Measurements from ENCODE around the gene TRAF3IP1. TPM values are rescaled to one million over a fixed set of nuclear protein-coding genes. Genes with fewer than 3 reads are reported as not detected.

Gene TRAF3IP1
- total and polyA plus RNA-seq, 2 of the 13 experiments (the other 11 are each of a cell fraction or from before 2014, with no cell fraction given) = 4.1 to 12.9 TPM

GRCh38 chr2:238403632-238404405, 83.5 kb downstream of the TRAF3IP1 start (continued):
- TF ChIP-seq YEATS4 (CRISPR knock-in tag; IDR thresholded peaks at IDR 0.05; ENCODE audit: borderline replicate concordance) (peak; percentile 44; the same call in 1 of the 2 replicates), IRF9 (CRISPR knock-in tag; IDR thresholded peaks at IDR 0.05; ENCODE audit: borderline replicate concordance) (peak; percentile 76; the same call in 1 of the 2 replicates), SOX13 (IDR thresholded peaks at IDR 0.05) (peak; percentile 52; the same call in 1 of the 2 replicates), SOX13 (CRISPR knock-in tag; conservative IDR thresholded peaks at IDR 0.05 in 1 of 2, IDR thresholded peaks at IDR 0.05 in 1 of 2) (peak in 1 of 2 experiments; percentile 81; a peak in 2 of 4 replicates), ZNF747 (CRISPR knock-in tag; IDR thresholded peaks at IDR 0.05; ENCODE audit: borderline replicate concordance) (no peak), STAT6 (CRISPR knock-in tag; IDR thresholded peaks at IDR 0.05; ENCODE audit: borderline replicate concordance) (0 out of 2 replicates have a peak, but pooled peaks have one; percentile 30), ZNF567 (CRISPR knock-in tag; IDR thresholded peaks at IDR 0.05; ENCODE audit: borderline replicate concordance) (0 out of 2 replicates have a peak, but pooled peaks have one; percentile 47), KDM5A (IDR thresholded peaks at IDR 0.05; ENCODE audit: borderline replicate concordance, low read length) (peak; percentile 15; the same call in 1 of the 2 replicates), TCF7L2 (IDR thresholded peaks at IDR 0.05; ENCODE audit: low read depth, low read length) (no peak), ZBTB38 (CRISPR knock-in tag; IDR thresholded peaks at IDR 0.05) (peak; percentile 98), WIZ (CRISPR knock-in tag; IDR thresholded peaks at IDR 0.05) (peak; percentile 59; the same call in 1 of the 2 replicates), MED13 (CRISPR knock-in tag; IDR thresholded peaks at IDR 0.05) (no peak), NAIF1 (CRISPR knock-in tag; IDR thresholded peaks at IDR 0.05; ENCODE audit: borderline replicate concordance) (0 out of 2 replicates have a peak, but pooled peaks have one; percentile 61), ZNF160 (CRISPR knock-in tag; IDR thresholded peaks at IDR 0.05) (no peak), HMGXB3 (CRISPR knock-in tag; IDR thresholded peaks at IDR 0.05; ENCODE audit: borderline replicate concordance) (no peak)
